Jurkat, Clone E6-1 (cell line): ENCODE measurements around the gene DPY19L1.
"Not testable (repeated sequence)": the region's sequence is repeated elsewhere in the genome, so short reads cannot be mapped to it uniquely, and the experiment has no call there.

Source experiments
- DNase-seq: peaks from one replicate; pipeline ENCODE4 v3.0.0-alpha.2; 2011; ENCODE audit warnings: low read depth, low spot score
- H3K4me3 ChIP-seq: 2 replicates; pipeline ENCODE4 v1.5.1; 2011; ENCODE audit warnings: mild to moderate bottlenecking, low read length, control low read depth, moderate library complexity

The DPY19L1 gene

GRCh38 chr7:34939175-34939574 is 98.1 kb downstream of the DPY19L1 start:
- DNase-seq = no peak
- no peak overlapping the region for H3K4me3 ChIP-seq

GRCh38 chr7:34935735-34936165 is 101.5 kb downstream of the DPY19L1 start:
- not testable (repeated sequence) for DNase-seq, H3K4me3 ChIP-seq

- no peak overlapping the region for H3K4me3 ChIP-seq
- no peak for DNase-seq
Measured at GRCh38 chr7:34931739-34932138, 105.5 kb downstream of the DPY19L1 start.

- H3K4me3 ChIP-seq, DNase-seq: not testable (repeated sequence)
Measured at GRCh38 chr7:34929783-34930182, 107.5 kb downstream of the DPY19L1 start.

GRCh38 chr7:34928560-34928959 is 108.7 kb downstream of the DPY19L1 start:
- no peak for DNase-seq
- no peak overlapping the region for H3K4me3 ChIP-seq

- no peak overlapping the region for H3K4me3 ChIP-seq
- peak; percentile 38 for DNase-seq
Measured at GRCh38 chr7:34928052-34928451, 109.2 kb downstream of the DPY19L1 start.

- not testable (repeated sequence) for H3K4me3 ChIP-seq, DNase-seq
Measured at GRCh38 chr7:34920470-34920869, 116.8 kb downstream of the DPY19L1 start.

GRCh38 chr7:34919038-34919437 is 118.2 kb downstream of the DPY19L1 start:
- not testable (repeated sequence) for DNase-seq, H3K4me3 ChIP-seq

- H3K4me3 ChIP-seq = not testable (repeated sequence)
Measured at GRCh38 chr7:34918198-34918861, 119.0 kb downstream of the DPY19L1 start.

GRCh38 chr7:34917515-34917914 is 119.8 kb downstream of the DPY19L1 start:
- not testable (repeated sequence) for DNase-seq, H3K4me3 ChIP-seq

More at GRCh38 chr7:34918198-34918861, 119.0 kb downstream of the DPY19L1 start:
- DNase-seq = not testable (repeated sequence)

GRCh38 chr7:34916267-34916666 is 121.0 kb downstream of the DPY19L1 start:
- no peak for DNase-seq
- no peak overlapping the region for H3K4me3 ChIP-seq

- DNase-seq = no peak
- no peak overlapping the region for H3K4me3 ChIP-seq
Measured at GRCh38 chr7:34912236-34912635, 125.0 kb downstream of the DPY19L1 start.

GRCh38 chr7:34906266-34906850 is 130.9 kb downstream of the DPY19L1 start:
- DNase-seq, H3K4me3 ChIP-seq: not testable (repeated sequence)

GRCh38 chr7:34904987-34905386 is 132.3 kb downstream of the DPY19L1 start:
- no peak for DNase-seq
- H3K4me3 ChIP-seq = no peak overlapping the region

- DNase-seq, H3K4me3 ChIP-seq: not testable (repeated sequence)
Measured at GRCh38 chr7:34903921-34904320, 133.4 kb downstream of the DPY19L1 start.

- no peak for DNase-seq
- H3K4me3 ChIP-seq = no peak overlapping the region
Measured at GRCh38 chr7:34902182-34902581, 135.1 kb downstream of the DPY19L1 start.

- DNase-seq = peak; percentile 17
- no peak overlapping the region for H3K4me3 ChIP-seq
Measured at GRCh38 chr7:34900891-34901513, 136.3 kb downstream of the DPY19L1 start.

GRCh38 chr7:34895202-34895601 is 142.1 kb downstream of the DPY19L1 start:
- DNase-seq = no peak
- no peak overlapping the region for H3K4me3 ChIP-seq

GRCh38 chr7:34889951-34890350 is 147.3 kb downstream of the DPY19L1 start:
- H3K4me3 ChIP-seq = no peak overlapping the region
- DNase-seq = no peak

GRCh38 chr7:34886856-34887255 is 150.4 kb downstream of the DPY19L1 start:
- H3K4me3 ChIP-seq = no peak overlapping the region
- no peak for DNase-seq
